Breast epithelium (tissue), 3 donors: ENCODE measurements around the gene GATB.

Experiments
- POLR2A ChIP-seq: fragments of 450-650 bp; IDR thresholded peaks from one replicate; pipeline ENCODE4 v1.6.1; 2016; ENCODE audit warnings: antibody characterized with exemption, mild to moderate bottlenecking, moderate library complexity
- TF ChIP-seq, protein P1 (sequence below), 3 donors: fragments of 450-650 bp; IDR thresholded peaks; one replicate each; pipeline ENCODE4 v1.5.1; 2016 to 2017; ENCODE audit warnings: antibody characterized with exemption in 3 of 3, mild to moderate bottlenecking in 3 of 3, moderate library complexity in 3 of 3

DNA sequence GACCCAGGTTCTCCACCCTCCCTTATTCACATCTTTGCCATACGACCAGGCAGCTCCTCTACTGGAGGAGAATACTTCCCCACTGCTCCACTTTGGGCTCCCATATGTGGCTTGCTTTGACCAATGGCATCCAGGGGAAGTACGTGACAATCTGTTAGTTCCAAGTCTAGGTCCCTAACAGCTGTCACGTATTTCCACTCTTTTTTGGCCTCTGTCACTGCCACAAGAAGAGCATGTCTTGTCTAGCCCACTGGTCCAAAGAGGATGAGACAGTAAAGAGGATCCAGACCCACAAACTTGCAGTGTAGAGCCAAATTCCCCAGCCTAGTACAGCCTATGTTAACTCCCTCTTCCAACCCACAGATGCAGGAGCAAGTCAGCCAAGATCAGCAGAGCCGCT, 49.7 kb upstream of the GATB start:
- TF ChIP-seq POLR2A: no peak
- TF ChIP-seq, protein P1, sequence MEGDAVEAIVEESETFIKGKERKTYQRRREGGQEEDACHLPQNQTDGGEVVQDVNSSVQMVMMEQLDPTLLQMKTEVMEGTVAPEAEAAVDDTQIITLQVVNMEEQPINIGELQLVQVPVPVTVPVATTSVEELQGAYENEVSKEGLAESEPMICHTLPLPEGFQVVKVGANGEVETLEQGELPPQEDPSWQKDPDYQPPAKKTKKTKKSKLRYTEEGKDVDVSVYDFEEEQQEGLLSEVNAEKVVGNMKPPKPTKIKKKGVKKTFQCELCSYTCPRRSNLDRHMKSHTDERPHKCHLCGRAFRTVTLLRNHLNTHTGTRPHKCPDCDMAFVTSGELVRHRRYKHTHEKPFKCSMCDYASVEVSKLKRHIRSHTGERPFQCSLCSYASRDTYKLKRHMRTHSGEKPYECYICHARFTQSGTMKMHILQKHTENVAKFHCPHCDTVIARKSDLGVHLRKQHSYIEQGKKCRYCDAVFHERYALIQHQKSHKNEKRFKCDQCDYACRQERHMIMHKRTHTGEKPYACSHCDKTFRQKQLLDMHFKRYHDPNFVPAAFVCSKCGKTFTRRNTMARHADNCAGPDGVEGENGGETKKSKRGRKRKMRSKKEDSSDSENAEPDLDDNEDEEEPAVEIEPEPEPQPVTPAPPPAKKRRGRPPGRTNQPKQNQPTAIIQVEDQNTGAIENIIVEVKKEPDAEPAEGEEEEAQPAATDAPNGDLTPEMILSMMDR (IDR thresholded peaks at IDR 0.05): no peak
